Panc1 (cell line): ENCODE results near the gene SMAD5. TPM values are rescaled to one million over a fixed set of nuclear protein-coding genes. Genes with fewer than 3 reads are reported as not detected.

Source experiments
- ATAC-seq: fragments of 200-7000 bp; cut with Tn5 transposase; 2 replicates; pipeline ENCODE4 v1.9.1; 2020; ENCODE audit warnings: mild to moderate bottlenecking, moderate library complexity
- BruUV-seq: library from RNA; stranded (reverse); fragments of 400-500 nt; replicated peaks from 2 replicates; lab custom pipeline; 2021; lab: Mats Ljungman, UMichigan
- CTCF ChIA-PET: fragments of 300-600 bp; sonication (Branson Sonifier 250); formaldehyde crosslinking; loops from one replicate; lab custom pipeline; 2022; ENCODE audit warnings: antibody characterized with exemption; lab: Charles Lee
- POLR2A ChIA-PET: fragments of 300-600 bp; sonication (Branson Sonifier 250); formaldehyde crosslinking; loops from one replicate; lab custom pipeline; 2022; ENCODE audit warnings: antibody characterized with exemption; lab: Charles Lee
- DNase-seq: peaks from one replicate; pipeline ENCODE4 v3.0.0-alpha.2; 2010; ENCODE audit warnings: low read depth, low spot score
- H3K27ac ChIP-seq: 2 replicates; pipeline ENCODE4 v1.5.1; 2011; ENCODE audit warnings: mild to moderate bottlenecking, low read length, inconsistent platforms
- H3K27me3 ChIP-seq: fragments of 200-500 bp; sonication (Bioruptor generic); 2 replicates; pipeline ENCODE4 v1.6.0; 2014; ENCODE audit warnings: low read length, inconsistent platforms; ENCODE audit not compliant: control insufficient read depth, insufficient read depth
- H3K36me3 ChIP-seq: fragments of 200-500 bp; sonication (Bioruptor generic); 2 replicates; pipeline ENCODE4 v1.5.1; 2014; ENCODE audit warnings: inconsistent platforms, mild to moderate bottlenecking, low read length, moderate library complexity; ENCODE audit not compliant: control insufficient read depth, insufficient read depth
- H3K4me1 ChIP-seq: 2 replicates; pipeline ENCODE4 v1.5.1; 2011; ENCODE audit warnings: inconsistent platforms, mild to moderate bottlenecking, low read length, moderate library complexity; ENCODE audit not compliant: control insufficient read depth, insufficient read depth
- H3K4me3 ChIP-seq, 2 experiments: 2 replicates each; pipeline ENCODE4 v1.5.1; 2011 to 2012; ENCODE audit warnings: low read depth in 2 of 2, low read length in 2 of 2, mild to moderate bottlenecking in 2 of 2, inconsistent platforms in 1 of 2, moderate library complexity in 1 of 2
- H3K9me3 ChIP-seq: fragments of 200-500 bp; sonication (Bioruptor generic); 2 replicates; pipeline ENCODE4 v1.5.1; 2014; ENCODE audit warnings: low read depth, mild to moderate bottlenecking, inconsistent platforms, low read length, moderate library complexity; ENCODE audit not compliant: control insufficient read depth, insufficient read depth
- POLR2AphosphoS5 ChIP-seq: IDR thresholded peaks from 2 replicates; pipeline ENCODE4 v1.6.1; 2012; ENCODE audit warnings: mild to moderate bottlenecking, low read depth, low read length, moderate library complexity
- SIN3A ChIP-seq: IDR thresholded peaks from 2 replicates; pipeline ENCODE4 v1.6.1; 2012; ENCODE audit warnings: low read depth, mild to moderate bottlenecking, low read length, moderate library complexity, borderline replicate concordance; ENCODE audit not compliant: insufficient read depth
- TCF7L2 ChIP-seq: IDR thresholded peaks from 2 replicates; pipeline ENCODE4 v1.6.1; 2011; ENCODE audit warnings: mild to moderate bottlenecking, low read depth, low read length, inconsistent platforms
- in situ Hi-C: cut with HindIII; loops from 2 replicates; pipeline ENCODE4 v1.10.0; 2016; ENCODE audit warnings: low sequenced_read_pairs, low pct_unique_long_range_greater_than_20kb
- intact Hi-C: fragments of 100-400 bp; cut with micrococcal nuclease; formaldehyde crosslinking; loops from one replicate; pipeline ENCODE4 v1.10.0; 2022; ENCODE audit not compliant: unreplicated experiment
- total RNA-seq: library from RNA; stranded (reverse); gene quantifications from one replicate; pipeline ENCODE4 v1.2.1, GENCODE V29; 2021; ENCODE audit not compliant: unreplicated experiment
- TF ChIP-seq, protein P1 (sequence below), 2 experiments: IDR thresholded peaks; 2 replicates each; pipeline ENCODE4 v1.6.1; 2011 to 2012; ENCODE audit warnings: low read depth in 2 of 2, control low read depth in 1 of 2, low read length in 1 of 2, mild to moderate bottlenecking in 1 of 2, moderate library complexity in 1 of 2; ENCODE audit not compliant: insufficient read depth in 1 of 2
- TF ChIP-seq, protein P2 (sequence below): fragments of 450-650 bp; IDR thresholded peaks from 2 replicates; pipeline ENCODE4 v1.5.1; 2017; ENCODE audit warnings: mild to moderate bottlenecking

SMAD5 gene
- total RNA-seq, 1 experiment from 2014 or later = 61.5 TPM

DNA sequence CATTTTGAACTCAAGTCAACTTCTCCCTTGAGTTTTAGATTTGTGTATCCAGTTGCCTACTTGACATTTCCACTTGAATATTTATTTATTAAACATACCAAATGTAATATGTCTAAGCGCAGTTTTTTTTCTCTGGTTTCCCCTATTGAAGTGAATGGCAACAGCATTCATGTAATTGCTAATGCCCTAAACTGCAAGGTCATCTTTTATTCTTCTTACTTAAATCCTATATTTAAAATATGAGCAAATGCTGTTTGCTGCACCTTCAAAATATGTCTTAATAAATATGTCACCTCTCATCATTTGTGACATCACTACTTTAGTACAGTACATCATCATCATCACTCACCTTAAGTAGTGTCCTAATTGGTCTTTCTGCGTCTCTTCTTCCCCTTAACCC lies 22.4 kb downstream of the SMAD5 start:
- Histone ChIP-seq H3K27me3 (no peaks in the 10 kb centered on the region), H3K4me3 (no peak overlapping the region), H3K4me1 (peaks cover 3% of the 10 kb centered on the region; the same call in 1 of the 2 replicates), H3K27ac (no peak overlapping the region), H3K9me3 (no peaks in the 10 kb centered on the region), H3K36me3 (peaks cover 3% of the 10 kb centered on the region; the same call in 1 of the 2 replicates)
- in situ Hi-C loops (no loop called here), intact Hi-C loops (no loop called here)
- DNase-seq (no peak), ATAC-seq (no peak)
- BruUV-seq = no TSS peak
- POLR2A ChIA-PET = no interaction called here
- CTCF ChIA-PET = no interaction called here
- no peak for TF ChIP-seq POLR2AphosphoS5
- TF ChIP-seq, protein P1, sequence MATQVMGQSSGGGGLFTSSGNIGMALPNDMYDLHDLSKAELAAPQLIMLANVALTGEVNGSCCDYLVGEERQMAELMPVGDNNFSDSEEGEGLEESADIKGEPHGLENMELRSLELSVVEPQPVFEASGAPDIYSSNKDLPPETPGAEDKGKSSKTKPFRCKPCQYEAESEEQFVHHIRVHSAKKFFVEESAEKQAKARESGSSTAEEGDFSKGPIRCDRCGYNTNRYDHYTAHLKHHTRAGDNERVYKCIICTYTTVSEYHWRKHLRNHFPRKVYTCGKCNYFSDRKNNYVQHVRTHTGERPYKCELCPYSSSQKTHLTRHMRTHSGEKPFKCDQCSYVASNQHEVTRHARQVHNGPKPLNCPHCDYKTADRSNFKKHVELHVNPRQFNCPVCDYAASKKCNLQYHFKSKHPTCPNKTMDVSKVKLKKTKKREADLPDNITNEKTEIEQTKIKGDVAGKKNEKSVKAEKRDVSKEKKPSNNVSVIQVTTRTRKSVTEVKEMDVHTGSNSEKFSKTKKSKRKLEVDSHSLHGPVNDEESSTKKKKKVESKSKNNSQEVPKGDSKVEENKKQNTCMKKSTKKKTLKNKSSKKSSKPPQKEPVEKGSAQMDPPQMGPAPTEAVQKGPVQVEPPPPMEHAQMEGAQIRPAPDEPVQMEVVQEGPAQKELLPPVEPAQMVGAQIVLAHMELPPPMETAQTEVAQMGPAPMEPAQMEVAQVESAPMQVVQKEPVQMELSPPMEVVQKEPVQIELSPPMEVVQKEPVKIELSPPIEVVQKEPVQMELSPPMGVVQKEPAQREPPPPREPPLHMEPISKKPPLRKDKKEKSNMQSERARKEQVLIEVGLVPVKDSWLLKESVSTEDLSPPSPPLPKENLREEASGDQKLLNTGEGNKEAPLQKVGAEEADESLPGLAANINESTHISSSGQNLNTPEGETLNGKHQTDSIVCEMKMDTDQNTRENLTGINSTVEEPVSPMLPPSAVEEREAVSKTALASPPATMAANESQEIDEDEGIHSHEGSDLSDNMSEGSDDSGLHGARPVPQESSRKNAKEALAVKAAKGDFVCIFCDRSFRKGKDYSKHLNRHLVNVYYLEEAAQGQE (IDR thresholded peaks at IDR 0.05; ENCODE audit: insufficient read depth in 1 of 2, low read depth in 2 of 2, low read length in 1 of 2) = no peak
- no peak for TF ChIP-seq SIN3A
- TF ChIP-seq TCF7L2 = no peak
- TF ChIP-seq, protein P2, sequence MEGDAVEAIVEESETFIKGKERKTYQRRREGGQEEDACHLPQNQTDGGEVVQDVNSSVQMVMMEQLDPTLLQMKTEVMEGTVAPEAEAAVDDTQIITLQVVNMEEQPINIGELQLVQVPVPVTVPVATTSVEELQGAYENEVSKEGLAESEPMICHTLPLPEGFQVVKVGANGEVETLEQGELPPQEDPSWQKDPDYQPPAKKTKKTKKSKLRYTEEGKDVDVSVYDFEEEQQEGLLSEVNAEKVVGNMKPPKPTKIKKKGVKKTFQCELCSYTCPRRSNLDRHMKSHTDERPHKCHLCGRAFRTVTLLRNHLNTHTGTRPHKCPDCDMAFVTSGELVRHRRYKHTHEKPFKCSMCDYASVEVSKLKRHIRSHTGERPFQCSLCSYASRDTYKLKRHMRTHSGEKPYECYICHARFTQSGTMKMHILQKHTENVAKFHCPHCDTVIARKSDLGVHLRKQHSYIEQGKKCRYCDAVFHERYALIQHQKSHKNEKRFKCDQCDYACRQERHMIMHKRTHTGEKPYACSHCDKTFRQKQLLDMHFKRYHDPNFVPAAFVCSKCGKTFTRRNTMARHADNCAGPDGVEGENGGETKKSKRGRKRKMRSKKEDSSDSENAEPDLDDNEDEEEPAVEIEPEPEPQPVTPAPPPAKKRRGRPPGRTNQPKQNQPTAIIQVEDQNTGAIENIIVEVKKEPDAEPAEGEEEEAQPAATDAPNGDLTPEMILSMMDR = no peak

DNA sequence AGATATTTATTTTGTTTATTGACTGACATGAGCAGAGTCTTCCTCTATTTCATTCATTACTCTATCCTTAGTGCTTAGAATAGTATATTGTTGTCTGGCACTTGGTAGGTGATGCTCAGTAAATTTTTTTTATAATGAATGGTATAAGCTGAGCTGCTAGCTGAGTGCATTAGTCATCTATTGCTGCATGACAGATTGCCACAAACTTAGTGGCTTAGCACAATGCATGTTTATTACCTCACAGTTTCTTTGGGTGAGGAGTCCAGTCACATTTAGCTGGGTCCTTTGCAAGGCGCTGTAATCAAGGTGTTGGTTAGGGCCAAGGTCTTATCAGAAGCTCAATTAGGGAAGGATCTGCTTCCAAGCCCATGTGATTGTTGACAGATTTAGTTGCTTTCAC lies 23.1 kb downstream of the SMAD5 start:
- BruUV-seq = no TSS peak
- Histone ChIP-seq H3K27me3 (no peaks in the 10 kb centered on the region), H3K27ac (no peak overlapping the region), H3K4me3 (no peak overlapping the region), H3K36me3 (peaks cover 6% of the 10 kb centered on the region; the same call in 1 of the 2 replicates), H3K4me1 (peaks cover 3% of the 10 kb centered on the region; the same call in 1 of the 2 replicates), H3K9me3 (no peaks in the 10 kb centered on the region)
- ATAC-seq = no peak
- ChIA-PET POLR2A (no interaction called here), CTCF (no interaction called here)
- no peak for TF ChIP-seq TCF7L2
- TF ChIP-seq POLR2AphosphoS5 = no peak
- TF ChIP-seq SIN3A = no peak
- TF ChIP-seq, protein P2 = no peak
- TF ChIP-seq, protein P1 (IDR thresholded peaks at IDR 0.05; ENCODE audit: insufficient read depth in 1 of 2, low read depth in 2 of 2, low read length in 1 of 2) = no peak
- intact Hi-C loops = no loop called here
- in situ Hi-C loops = no loop called here
- no peak for DNase-seq
